GM21526 (cell line): ENCODE data around the gene IL19.
"Not testable (repeated sequence)": the region's sequence is repeated elsewhere in the genome, so short reads cannot be mapped to it uniquely, and the experiment has no call there.

Experiments
- ATAC-seq: cut with Tn5 transposase; IDR thresholded peaks from one replicate; pipeline ENCODE4 v1.9.1; 2021; ENCODE audit warnings: moderate library complexity; ENCODE audit not compliant: unreplicated experiment, low FRiP score

Gene IL19

GRCh38 chr1:206739411-206740076, 31.0 kb upstream of the IL19 start:
- ATAC-seq, result peak; percentile 78

- no peak for ATAC-seq
Measured at GRCh38 chr1:206741142-206741701, 29.4 kb upstream of the IL19 start.

GRCh38 chr1:206742719-206743383, 27.7 kb upstream of the IL19 start:
- no peak for ATAC-seq

GRCh38 chr1:206744683-206745082, 25.9 kb upstream of the IL19 start:
- no peak for ATAC-seq

- ATAC-seq, result no peak
Measured at GRCh38 chr1:206745301-206745700, 25.3 kb upstream of the IL19 start.

GRCh38 chr1:206748348-206749030, 22.1 kb upstream of the IL19 start:
- ATAC-seq, result no peak

- ATAC-seq, result no peak
Measured at GRCh38 chr1:206751891-206752290, 18.7 kb upstream of the IL19 start.

GRCh38 chr1:206752481-206752880, 18.1 kb upstream of the IL19 start:
- ATAC-seq, result no peak

GRCh38 chr1:206753141-206753540, 17.4 kb upstream of the IL19 start:
- ATAC-seq, result no peak

- no peak for ATAC-seq
Measured at GRCh38 chr1:206754011-206754410, 16.6 kb upstream of the IL19 start.

- ATAC-seq, result no peak
Measured at GRCh38 chr1:206757524-206758266, 12.9 kb upstream of the IL19 start.

GRCh38 chr1:206760590-206760989, 10.0 kb upstream of the IL19 start:
- ATAC-seq, result no peak

- no peak for ATAC-seq
Measured at GRCh38 chr1:206761159-206761768, 9.3 kb upstream of the IL19 start.

- ATAC-seq, result not testable (repeated sequence)
Measured at GRCh38 chr1:206762741-206763364, 7.7 kb upstream of the IL19 start.

GRCh38 chr1:206765771-206766170, 4.8 kb upstream of the IL19 start:
- not testable (repeated sequence) for ATAC-seq

- ATAC-seq, result peak; percentile 36
Measured at GRCh38 chr1:206766251-206766856, 4.2 kb upstream of the IL19 start.

- peak; percentile 7 for ATAC-seq
Measured at GRCh38 chr1:206768472-206769303, 1.9 kb upstream of the IL19 start.

- peak; percentile 63 for ATAC-seq
Measured at GRCh38 chr1:206769304-206769731, 1.3 kb upstream of the IL19 start.

GRCh38 chr1:206771338-206771692, 742 bp downstream of the IL19 start:
- ATAC-seq, result no peak
